ENCODE results near the gene ZFP1.

ZFP1 gene

GRCh38 chr16:75160386-75160785 lies 12.1 kb downstream of the ZFP1 start:
- no peak for DNase-seq (ENCODE audit: low spot score)

- DNase-seq (ENCODE audit: low spot score) = no peak
Observed at GRCh38 chr16:75169899-75170405, 21.6 kb downstream of the ZFP1 start.

GRCh38 chr16:75172578-75172977 lies 24.3 kb downstream of the ZFP1 start:
- no peak for DNase-seq (ENCODE audit: low spot score)

- no peak for DNase-seq (ENCODE audit: low spot score)
Observed at GRCh38 chr16:75175074-75175473, 26.8 kb downstream of the ZFP1 start.

- no peak for DNase-seq (ENCODE audit: low spot score)
Observed at GRCh38 chr16:75176926-75177325, 28.6 kb downstream of the ZFP1 start.

- no peak for DNase-seq (ENCODE audit: low spot score)
Observed at GRCh38 chr16:75179208-75179607, 30.9 kb downstream of the ZFP1 start.

GRCh38 chr16:75181630-75182029 lies 33.3 kb downstream of the ZFP1 start:
- DNase-seq (ENCODE audit: low spot score) = no peak

GRCh38 chr16:75188832-75189477 lies 40.6 kb downstream of the ZFP1 start:
- DNase-seq (ENCODE audit: low spot score) = no peak

- DNase-seq (ENCODE audit: low spot score) = no peak
Observed at GRCh38 chr16:75189638-75190245, 41.4 kb downstream of the ZFP1 start.

GRCh38 chr16:75192606-75193264 lies 44.4 kb downstream of the ZFP1 start:
- DNase-seq (ENCODE audit: low spot score) = no peak

GRCh38 chr16:75193265-75193650 lies 44.9 kb downstream of the ZFP1 start:
- no peak for DNase-seq (ENCODE audit: low spot score)

GRCh38 chr16:75193730-75194444 lies 45.6 kb downstream of the ZFP1 start:
- no peak for DNase-seq (ENCODE audit: low spot score)

GRCh38 chr16:75195811-75196790 lies 47.8 kb downstream of the ZFP1 start:
- no peak for DNase-seq (ENCODE audit: low spot score)

GRCh38 chr16:75196836-75197235 lies 48.5 kb downstream of the ZFP1 start:
- no peak for DNase-seq (ENCODE audit: low spot score)

- no peak for DNase-seq (ENCODE audit: low spot score)
Observed at GRCh38 chr16:75197522-75198134, 49.3 kb downstream of the ZFP1 start.

GRCh38 chr16:75198135-75198600 lies 49.8 kb downstream of the ZFP1 start:
- no peak for DNase-seq (ENCODE audit: low spot score)

GRCh38 chr16:75202069-75202590 lies 53.8 kb downstream of the ZFP1 start:
- DNase-seq (ENCODE audit: low spot score) = no peak

GRCh38 chr16:75203096-75203495 lies 54.8 kb downstream of the ZFP1 start:
- no peak for DNase-seq (ENCODE audit: low spot score)

- no peak for DNase-seq (ENCODE audit: low spot score)
Observed at GRCh38 chr16:75203667-75204409, 55.5 kb downstream of the ZFP1 start.

GRCh38 chr16:75204410-75204758 lies 56.1 kb downstream of the ZFP1 start:
- DNase-seq (ENCODE audit: low spot score) = no peak

Data from cerebellar cortex (tissue), 1 donor.